Activated naive CD8-positive, alpha-beta T cell (primary cell): Measurements from ENCODE around the gene COBL.

Experiments used
- H3K27ac Mint-ChIP-seq: one replicate; pipeline ENCODE4 v1.8.0; 2021; ENCODE audit warnings: mixed read lengths
- H3K27me3 Mint-ChIP-seq: one replicate; pipeline ENCODE4 v1.8.0; 2021; ENCODE audit warnings: mixed read lengths
- H3K36me3 Mint-ChIP-seq: one replicate; pipeline ENCODE4 v1.8.0; 2021; ENCODE audit warnings: mixed read lengths
- H3K4me1 Mint-ChIP-seq: one replicate; pipeline ENCODE4 v1.8.0; 2021; ENCODE audit warnings: low read depth, mixed read lengths
- H3K4me3 Mint-ChIP-seq: one replicate; pipeline ENCODE4 v1.8.0; 2021; ENCODE audit warnings: mild to moderate bottlenecking, mixed read lengths
- H3K9me3 Mint-ChIP-seq: one replicate; pipeline ENCODE4 v1.8.0; 2021; ENCODE audit warnings: low read depth, mixed read lengths

The COBL gene, protein sequence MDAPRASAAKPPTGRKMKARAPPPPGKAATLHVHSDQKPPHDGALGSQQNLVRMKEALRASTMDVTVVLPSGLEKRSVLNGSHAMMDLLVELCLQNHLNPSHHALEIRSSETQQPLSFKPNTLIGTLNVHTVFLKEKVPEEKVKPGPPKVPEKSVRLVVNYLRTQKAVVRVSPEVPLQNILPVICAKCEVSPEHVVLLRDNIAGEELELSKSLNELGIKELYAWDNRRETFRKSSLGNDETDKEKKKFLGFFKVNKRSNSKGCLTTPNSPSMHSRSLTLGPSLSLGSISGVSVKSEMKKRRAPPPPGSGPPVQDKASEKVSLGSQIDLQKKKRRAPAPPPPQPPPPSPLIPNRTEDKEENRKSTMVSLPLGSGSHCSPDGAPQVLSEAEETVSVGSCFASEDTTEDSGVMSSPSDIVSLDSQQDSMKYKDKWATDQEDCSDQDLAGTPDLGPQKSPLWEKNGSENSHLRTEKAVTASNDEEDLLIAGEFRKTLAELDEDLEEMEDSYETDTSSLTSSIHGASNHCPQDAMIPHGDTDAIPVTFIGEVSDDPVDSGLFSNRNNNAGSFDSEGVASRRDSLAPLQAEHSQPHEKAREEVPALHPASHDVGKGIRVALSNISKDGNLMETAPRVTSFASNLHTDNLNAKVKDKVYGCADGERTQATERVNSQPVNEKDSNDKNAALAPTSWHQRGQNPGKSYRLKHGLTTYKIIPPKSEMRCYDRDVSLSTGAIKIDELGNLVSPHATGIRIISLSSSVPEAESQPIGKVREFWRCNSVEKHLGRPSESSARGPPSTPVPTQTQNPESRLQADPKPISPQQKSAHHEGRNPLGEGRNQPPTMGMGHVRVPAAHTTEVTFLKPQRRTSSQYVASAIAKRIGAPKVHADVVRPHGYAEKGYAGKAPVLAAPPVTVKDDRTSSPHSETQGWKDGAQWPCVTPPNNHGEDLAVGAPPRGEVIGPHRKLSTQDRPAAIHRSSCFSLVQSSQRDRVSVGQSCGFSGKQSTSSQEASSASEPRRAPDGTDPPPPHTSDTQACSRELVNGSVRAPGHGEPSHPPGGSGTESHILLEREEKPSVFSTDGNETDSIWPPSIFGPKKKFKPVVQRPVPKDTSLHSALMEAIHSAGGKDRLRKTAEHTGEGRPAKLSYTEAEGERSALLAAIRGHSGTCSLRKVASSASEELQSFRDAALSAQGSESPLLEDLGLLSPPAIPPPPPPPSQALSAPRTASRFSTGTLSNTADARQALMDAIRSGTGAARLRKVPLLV

DNA sequence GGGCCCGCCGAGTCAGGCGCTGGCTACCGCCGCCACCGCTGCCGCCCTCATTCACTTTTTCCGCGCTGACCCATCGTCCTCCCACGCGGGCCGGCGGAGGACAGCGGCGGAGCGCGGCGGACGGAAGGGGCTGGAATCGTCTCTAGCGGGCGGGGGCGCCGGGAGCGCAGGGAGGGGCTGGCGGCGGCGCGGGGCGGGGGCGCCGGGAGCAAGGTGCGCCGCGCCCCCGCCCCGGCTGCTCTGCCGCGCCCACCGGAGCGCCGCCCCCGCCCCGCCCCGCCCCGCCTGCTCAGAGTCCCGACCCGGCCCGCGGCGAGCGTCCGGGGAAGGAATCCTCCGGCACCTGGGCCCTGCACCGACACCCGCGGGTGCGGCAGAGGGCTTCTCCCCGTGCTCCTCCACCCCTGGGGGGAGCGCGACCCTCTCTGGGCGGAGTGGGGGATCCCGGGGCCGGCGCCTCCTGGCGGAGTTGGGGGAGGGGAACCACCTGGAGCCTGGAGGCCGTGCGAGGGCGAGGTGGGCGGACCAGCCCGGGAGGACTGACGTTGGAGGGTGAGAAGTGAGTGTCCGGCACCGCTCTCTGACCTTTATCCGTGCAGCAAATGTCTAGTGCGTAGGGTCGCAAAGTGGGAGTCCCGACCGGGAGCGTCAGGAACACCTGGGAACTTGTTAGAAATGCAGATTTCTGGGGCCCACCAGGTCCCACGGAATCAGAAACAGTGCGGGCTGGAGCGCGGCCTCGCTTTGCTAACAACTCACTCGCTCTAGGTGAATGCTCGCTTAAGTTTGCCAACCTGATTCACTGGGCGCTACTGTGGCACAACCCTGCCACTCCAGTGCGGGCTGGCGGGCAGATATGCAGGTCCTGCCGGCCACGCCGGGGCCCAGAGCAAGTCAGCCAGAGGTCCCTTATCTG is at the start of gene COBL:
Gene COBL (minus strand): TSS at position 144 of the 916 bp plus-strand sequence. CDS start 176 bp downstream, outside the sequence.
- Mint-ChIP-seq H3K4me3 (peak within 1 kb of the TSS; percentile 70), H3K27ac (no peak within 1 kb of the TSS), H3K36me3 (no peaks in the 10 kb centered on the region), H3K9me3 (no peaks in the 10 kb centered on the region), H3K4me1 (peaks cover 14% of the 10 kb centered on the region), H3K27me3 (peaks cover 27% of the 10 kb centered on the region)

DNA sequence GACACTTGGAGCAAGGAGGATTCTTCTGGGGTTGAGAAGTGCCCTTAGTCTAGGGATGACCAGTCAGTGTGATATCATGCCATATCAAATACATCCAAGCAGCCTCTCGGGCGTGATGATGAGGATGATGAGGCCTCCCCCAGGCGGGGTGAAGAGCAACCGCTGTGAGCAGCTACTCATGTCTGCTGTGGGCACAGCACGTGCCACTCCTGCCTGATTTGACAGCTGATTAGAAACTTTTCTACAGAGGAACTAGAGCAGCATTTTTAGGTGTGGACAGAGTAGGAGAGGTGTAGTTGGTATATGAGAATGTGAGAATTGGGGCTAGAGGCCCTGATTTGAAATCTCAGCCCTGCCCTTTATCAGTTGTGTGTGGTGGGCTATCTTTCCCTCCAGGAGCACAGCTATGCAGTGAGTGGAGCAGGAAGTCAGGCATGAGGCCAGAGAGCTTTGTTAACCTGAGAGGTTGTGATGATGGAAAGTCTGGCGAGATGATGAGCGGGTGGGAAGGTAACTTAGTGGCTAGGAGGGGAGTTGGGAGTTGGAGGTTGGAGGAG is 49.6 kb upstream of the COBL start:
- H3K9me3 Mint-ChIP-seq, result peaks cover 7% of the 10 kb centered on the region
- H3K27ac Mint-ChIP-seq, result no peak overlapping the region
- H3K36me3 Mint-ChIP-seq, result no peaks in the 10 kb centered on the region
- no peak overlapping the region for H3K4me3 Mint-ChIP-seq
- no peaks in the 10 kb centered on the region for H3K4me1 Mint-ChIP-seq
- no peaks in the 10 kb centered on the region for H3K27me3 Mint-ChIP-seq

DNA sequence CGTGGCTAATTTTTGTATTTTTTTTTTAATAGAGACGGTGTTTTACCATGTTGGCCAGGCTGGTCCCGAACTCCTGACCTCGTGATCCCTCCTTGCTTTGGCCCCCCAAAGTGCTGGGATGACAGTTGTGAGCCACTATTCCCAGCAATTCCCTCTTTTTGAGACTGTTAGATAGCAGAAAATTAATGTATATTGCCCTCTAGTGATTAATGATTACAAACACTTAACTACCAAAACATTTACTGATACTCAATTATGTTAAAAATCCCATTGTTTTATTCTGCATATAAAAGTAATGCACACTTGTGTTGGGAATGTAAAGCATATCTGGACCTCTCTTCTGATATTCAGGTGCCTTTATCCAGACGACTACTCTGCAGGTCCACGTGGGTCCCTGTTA is 41.2 kb upstream of the COBL start:
- Mint-ChIP-seq H3K27ac (no peak overlapping the region), H3K9me3 (peaks cover 6% of the 10 kb centered on the region), H3K36me3 (no peaks in the 10 kb centered on the region), H3K27me3 (peaks cover 4% of the 10 kb centered on the region), H3K4me3 (no peak overlapping the region), H3K4me1 (no peaks in the 10 kb centered on the region)

DNA sequence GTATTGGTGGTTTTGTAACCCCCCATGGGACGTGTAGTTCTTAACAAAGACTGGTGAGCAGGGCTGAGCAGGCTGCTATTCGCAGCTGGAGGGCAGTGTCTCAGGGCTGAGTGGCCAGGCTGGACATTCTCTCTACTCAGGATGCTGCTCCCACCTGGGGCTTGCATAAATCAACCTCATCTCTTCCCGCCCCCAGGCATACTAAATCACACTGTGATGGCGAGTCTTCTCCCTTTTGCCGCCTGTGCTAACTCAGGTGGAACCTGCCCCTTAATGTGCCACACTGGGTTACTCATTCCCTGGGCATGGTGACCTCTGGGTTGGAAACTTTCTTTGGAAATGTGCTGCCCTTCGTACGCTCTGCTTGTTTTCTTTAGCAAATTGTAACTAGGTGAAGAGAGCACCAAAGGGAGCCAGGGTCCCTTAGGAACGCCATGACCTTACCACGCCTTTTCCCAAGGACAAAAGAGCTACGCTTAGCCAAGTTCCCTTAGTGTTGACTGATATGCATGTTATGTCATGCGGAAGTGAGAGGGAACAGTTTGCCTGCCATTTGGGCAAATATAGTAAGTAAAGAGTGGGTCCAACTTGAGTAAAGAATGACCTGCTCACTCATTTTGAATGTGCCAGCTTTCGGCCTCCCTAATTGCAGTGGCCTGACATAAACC is 40.4 kb upstream of the COBL start:
- Mint-ChIP-seq H3K4me3 (no peak overlapping the region), H3K27ac (no peak overlapping the region), H3K36me3 (no peaks in the 10 kb centered on the region), H3K4me1 (no peaks in the 10 kb centered on the region), H3K9me3 (no peaks in the 10 kb centered on the region), H3K27me3 (peaks cover 4% of the 10 kb centered on the region)

DNA sequence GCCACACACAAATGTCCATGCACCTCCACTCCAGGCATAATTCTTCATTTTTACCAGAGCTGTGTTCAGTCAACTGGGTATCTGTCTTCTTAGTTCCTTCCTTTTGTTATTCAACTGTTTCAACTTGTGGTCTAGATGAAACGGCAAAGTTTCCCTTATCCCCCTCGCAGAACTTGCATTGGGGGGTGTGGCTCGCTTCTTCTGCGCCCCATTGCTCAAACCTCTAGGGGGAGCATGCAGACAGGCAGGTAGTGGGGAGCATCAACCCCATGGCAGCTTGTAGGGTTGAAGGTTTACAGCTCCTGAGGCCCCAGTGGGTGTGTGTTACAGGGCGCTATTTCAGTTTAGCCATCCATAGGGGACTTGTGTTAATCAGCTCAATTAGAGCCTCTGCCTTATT is 38.3 kb upstream of the COBL start:
- no peak overlapping the region for H3K27ac Mint-ChIP-seq
- peaks cover 5% of the 10 kb centered on the region for H3K27me3 Mint-ChIP-seq
- no peaks in the 10 kb centered on the region for H3K36me3 Mint-ChIP-seq
- no peak overlapping the region for H3K4me3 Mint-ChIP-seq
- H3K9me3 Mint-ChIP-seq, result no peaks in the 10 kb centered on the region
- no peaks in the 10 kb centered on the region for H3K4me1 Mint-ChIP-seq

DNA sequence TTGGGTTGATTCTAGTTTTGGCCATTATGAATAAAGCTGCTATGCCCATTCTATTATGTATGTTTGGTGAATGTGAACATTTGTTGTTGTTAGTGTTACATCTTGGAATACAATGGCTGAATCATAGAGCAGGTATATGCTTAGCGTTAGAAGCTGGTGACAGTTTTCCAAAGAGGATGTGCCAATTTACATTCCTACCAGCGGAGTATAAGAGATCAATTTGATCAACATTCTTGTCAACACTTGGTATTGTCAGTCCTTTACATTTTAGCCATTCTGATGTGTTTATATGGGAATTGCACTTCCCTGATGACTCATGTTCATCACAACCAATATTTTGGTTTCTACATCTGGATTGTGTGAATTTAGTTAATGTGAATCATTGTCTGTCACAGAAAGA is 37.8 kb upstream of the COBL start:
- Mint-ChIP-seq H3K27me3 (peaks cover 5% of the 10 kb centered on the region), H3K27ac (no peak overlapping the region), H3K9me3 (no peaks in the 10 kb centered on the region), H3K36me3 (no peaks in the 10 kb centered on the region), H3K4me1 (no peaks in the 10 kb centered on the region), H3K4me3 (no peak overlapping the region)

DNA sequence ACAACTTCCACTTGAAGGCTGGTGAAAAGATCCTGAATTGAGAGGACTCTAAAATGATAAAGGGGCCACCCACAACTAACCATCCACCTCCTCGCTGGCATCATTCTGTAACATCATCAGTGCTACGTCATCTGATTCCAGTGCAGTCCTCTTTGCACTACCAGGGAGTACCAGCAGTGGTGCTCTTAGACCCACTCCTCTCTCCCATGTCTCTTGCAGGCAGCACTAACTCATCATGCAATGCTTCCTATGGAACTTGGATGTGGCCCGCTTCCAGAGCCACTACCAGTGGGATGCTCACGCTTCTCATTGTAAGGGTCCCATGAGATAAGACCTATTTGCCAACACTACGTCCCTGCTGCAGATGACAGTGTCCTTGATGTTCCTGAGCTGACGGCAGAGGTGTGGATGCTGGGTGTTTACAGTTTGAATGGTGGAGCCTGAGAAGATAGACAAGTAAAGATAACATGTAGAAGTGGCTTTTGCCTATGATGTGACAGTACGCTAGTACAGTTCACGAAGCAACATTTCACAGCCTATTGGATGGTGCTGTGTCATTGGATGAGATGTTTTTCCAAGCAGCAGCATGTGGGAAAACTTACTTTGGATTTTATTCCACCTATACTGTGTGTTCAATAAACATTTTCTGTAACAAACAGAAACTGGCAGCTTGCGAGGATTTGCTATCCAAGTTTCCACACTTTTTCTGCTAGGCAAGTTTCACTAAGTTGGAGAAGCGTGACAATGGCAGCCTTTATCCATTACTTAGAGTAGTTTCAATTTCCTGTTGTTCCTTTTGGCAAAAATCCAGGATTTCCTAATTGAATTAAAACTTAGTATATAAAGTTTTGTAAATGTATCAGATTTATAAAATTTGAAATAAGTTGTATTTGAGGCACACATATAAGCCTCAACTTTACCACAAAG is 35.8 kb upstream of the COBL start:
- no peaks in the 10 kb centered on the region for H3K36me3 Mint-ChIP-seq
- H3K4me1 Mint-ChIP-seq, result no peaks in the 10 kb centered on the region
- no peaks in the 10 kb centered on the region for H3K9me3 Mint-ChIP-seq
- no peak overlapping the region for H3K4me3 Mint-ChIP-seq
- no peak overlapping the region for H3K27ac Mint-ChIP-seq
- peaks cover 5% of the 10 kb centered on the region for H3K27me3 Mint-ChIP-seq

DNA sequence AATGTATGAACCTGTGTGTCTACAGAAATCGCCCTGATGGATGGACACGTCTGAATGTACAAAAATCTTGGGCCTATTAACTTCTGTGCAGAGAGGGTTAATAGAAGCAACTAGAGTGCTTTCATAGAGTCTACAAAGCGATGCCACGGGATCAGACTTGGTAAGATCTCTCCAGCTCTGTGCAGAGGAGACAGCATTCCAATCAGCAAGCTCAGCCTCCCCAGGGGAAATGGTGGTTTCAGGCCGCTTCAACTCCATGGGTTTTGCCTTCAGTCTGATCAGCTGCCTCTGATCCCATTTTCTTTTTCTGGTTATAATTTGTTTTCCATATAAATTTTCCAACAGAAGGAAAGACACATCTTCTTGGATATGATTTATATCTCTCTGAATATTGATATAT is 35.1 kb upstream of the COBL start:
- no peak overlapping the region for H3K27ac Mint-ChIP-seq

DNA sequence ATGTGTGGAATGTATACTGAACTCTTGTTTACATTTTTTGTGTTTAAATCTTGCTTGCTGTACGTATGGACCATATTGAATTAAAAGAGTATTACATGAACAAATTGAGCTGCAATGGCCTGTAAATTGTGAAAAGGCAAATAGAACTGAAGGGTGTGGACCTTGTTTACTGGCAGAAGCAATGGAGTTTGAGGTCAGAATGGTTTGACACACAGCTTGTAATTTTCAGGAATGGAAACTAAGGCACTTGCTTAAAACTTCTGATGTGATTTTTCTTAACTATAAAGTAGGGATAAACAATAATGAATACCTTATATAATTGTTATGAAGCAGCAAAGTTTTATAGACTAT is 33.9 kb upstream of the COBL start:
- Mint-ChIP-seq H3K9me3 (no peaks in the 10 kb centered on the region), H3K27me3 (peaks cover 5% of the 10 kb centered on the region), H3K4me1 (no peaks in the 10 kb centered on the region), H3K27ac (no peak overlapping the region), H3K36me3 (no peaks in the 10 kb centered on the region), H3K4me3 (no peak overlapping the region)

More for the DNA sequence above, 35.1 kb upstream of the COBL start:
- H3K9me3 Mint-ChIP-seq, result no peaks in the 10 kb centered on the region
- H3K27me3 Mint-ChIP-seq, result peaks cover 5% of the 10 kb centered on the region
- no peaks in the 10 kb centered on the region for H3K36me3 Mint-ChIP-seq
- no peaks in the 10 kb centered on the region for H3K4me1 Mint-ChIP-seq
- H3K4me3 Mint-ChIP-seq, result no peak overlapping the region

DNA sequence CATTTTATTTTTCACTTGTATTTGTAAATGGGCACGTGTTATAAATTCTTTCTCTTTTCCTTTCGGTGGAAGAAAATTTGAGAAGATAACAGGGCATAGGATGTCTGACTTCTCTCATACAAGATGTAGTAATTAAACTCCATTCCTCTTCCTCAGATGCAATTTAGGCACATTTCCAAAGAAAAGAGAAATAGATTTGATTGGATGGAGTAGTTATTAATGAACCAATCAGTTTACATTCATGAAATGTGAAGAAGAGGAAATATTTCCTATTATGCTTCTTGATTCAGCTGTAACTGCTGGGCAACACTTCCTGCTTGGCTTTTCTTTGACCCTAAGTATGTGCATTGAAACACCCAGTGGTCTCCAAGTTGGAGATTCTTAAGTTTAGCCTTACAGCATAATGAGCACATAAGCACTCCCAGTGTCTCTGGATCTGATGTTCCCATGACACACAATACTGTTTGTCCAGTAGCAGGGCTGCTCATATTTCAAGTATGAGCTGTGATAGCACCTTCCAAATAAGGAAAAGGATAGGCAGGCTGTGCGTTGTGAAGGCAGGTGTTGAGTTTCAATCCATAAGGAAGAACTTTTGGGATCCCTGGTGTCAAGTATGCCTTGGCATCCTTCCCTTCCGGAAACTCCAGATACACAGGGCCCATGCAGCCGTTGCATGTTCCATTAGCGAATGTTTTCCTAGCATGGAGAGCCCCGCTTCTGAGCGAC is 33.4 kb upstream of the COBL start:
- Mint-ChIP-seq H3K4me1 (no peaks in the 10 kb centered on the region), H3K36me3 (no peaks in the 10 kb centered on the region), H3K4me3 (no peak overlapping the region), H3K27me3 (peaks cover 5% of the 10 kb centered on the region), H3K27ac (no peak overlapping the region), H3K9me3 (no peaks in the 10 kb centered on the region)

DNA sequence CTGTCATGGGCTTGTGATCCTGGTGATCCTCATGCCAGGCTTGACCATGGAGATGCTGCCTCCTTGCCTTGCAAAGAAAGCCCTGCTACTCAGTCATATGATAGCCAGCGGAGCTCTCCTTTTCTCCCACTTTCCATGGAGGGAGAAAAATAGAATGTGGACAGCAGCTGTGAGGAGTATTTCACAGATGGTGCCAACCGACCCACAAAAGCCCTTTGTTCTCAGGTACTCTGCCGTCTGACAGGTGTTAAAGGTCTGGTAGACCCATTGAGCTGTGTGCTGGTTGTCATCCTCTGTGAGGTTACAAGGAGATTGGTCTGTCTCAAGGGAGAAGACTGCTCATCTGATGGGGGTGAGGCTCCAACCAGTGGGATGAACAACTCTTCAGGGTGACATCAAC is 29.5 kb upstream of the COBL start:
- H3K36me3 Mint-ChIP-seq, result no peaks in the 10 kb centered on the region
- peaks cover 8% of the 10 kb centered on the region for H3K27me3 Mint-ChIP-seq
- no peaks in the 10 kb centered on the region for H3K4me1 Mint-ChIP-seq
- H3K4me3 Mint-ChIP-seq, result no peak overlapping the region
- no peak overlapping the region for H3K27ac Mint-ChIP-seq
- H3K9me3 Mint-ChIP-seq, result no peaks in the 10 kb centered on the region

DNA sequence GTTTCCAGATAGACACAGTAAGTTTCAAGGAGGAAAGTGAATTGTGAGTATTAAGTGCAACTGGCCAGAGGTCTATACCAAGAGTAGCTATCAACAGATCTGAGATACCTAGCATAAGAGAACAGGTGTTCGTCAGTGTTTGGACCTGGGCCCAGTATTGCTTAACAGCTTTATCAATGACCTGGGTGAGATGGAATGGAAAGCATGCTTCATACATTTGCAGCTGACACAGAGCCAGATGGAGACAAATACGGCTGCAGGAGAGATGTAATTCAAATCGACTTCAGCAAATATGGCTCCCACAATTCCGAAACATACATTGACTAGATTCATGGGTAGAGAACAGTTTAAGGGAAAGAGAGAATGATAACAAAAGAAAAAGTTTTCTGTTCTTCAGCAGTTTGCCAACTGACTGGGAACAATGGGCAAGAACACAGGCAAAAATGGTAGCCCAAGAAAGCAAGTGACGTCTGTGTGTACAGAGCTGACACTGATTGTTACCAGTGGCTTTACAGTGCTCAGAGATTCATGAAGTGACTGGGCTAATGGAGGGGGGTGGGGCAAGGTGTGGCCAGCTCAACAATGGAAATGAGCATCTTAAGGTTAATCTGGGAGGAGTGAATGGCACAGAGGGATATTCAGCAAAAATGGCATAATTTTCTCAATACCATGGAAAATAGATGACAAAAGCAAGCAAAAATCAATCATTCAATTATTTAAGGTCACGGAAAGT is 28.0 kb upstream of the COBL start:
- Mint-ChIP-seq H3K27ac (no peak overlapping the region), H3K27me3 (peaks cover 6% of the 10 kb centered on the region), H3K4me3 (no peak overlapping the region), H3K4me1 (no peaks in the 10 kb centered on the region), H3K36me3 (no peaks in the 10 kb centered on the region), H3K9me3 (no peaks in the 10 kb centered on the region)
